Medulla oblongata (tissue), 1 donor: ENCODE data around the gene WTAP.
"Not testable (repeated sequence)": the region's sequence is repeated elsewhere in the genome, so short reads cannot be mapped to it uniquely, and the experiment has no call there.

ENCODE experiments used
- DNase-seq: peaks from one replicate; pipeline ENCODE4 v3.0.0-alpha.2; 2015; ENCODE audit errors: extremely low spot score

Gene WTAP

GRCh38 chr6:159726918-159727716 is at the start of gene WTAP:
Gene WTAP (plus strand): TSS chr6:159727506. CDS start chr6:159736266, 8,760 bp downstream.
- peak; percentile 92 for DNase-seq

- no peak for DNase-seq
Measured at GRCh38 chr6:159677506-159678165, 49.7 kb upstream of the WTAP start.

GRCh38 chr6:159678574-159678973 is 48.7 kb upstream of the WTAP start:
- no peak for DNase-seq

GRCh38 chr6:159679091-159680077 is 47.9 kb upstream of the WTAP start:
- no peak for DNase-seq

GRCh38 chr6:159680104-159680503 is 47.2 kb upstream of the WTAP start:
- no peak for DNase-seq

- DNase-seq = no peak
Measured at GRCh38 chr6:159681191-159681880, 46.0 kb upstream of the WTAP start.

- no peak for DNase-seq
Measured at GRCh38 chr6:159682295-159682694, 45.0 kb upstream of the WTAP start.

GRCh38 chr6:159682810-159683209 is 44.5 kb upstream of the WTAP start:
- no peak for DNase-seq

GRCh38 chr6:159684013-159684304 is 43.3 kb upstream of the WTAP start:
- no peak for DNase-seq

- DNase-seq = no peak
Measured at GRCh38 chr6:159686040-159686439, 41.3 kb upstream of the WTAP start.

GRCh38 chr6:159686703-159687102 is 40.6 kb upstream of the WTAP start:
- no peak for DNase-seq

GRCh38 chr6:159687341-159687740 is 40.0 kb upstream of the WTAP start:
- DNase-seq = no peak

GRCh38 chr6:159688266-159688905 is 38.9 kb upstream of the WTAP start:
- DNase-seq = no peak

GRCh38 chr6:159689001-159689400 is 38.3 kb upstream of the WTAP start:
- DNase-seq = no peak

GRCh38 chr6:159690135-159690534 is 37.2 kb upstream of the WTAP start:
- not testable (repeated sequence) for DNase-seq

GRCh38 chr6:159691133-159691962 is 36.0 kb upstream of the WTAP start:
- DNase-seq = peak; percentile 91

- DNase-seq = no peak
Measured at GRCh38 chr6:159691963-159692287, 35.4 kb upstream of the WTAP start.

GRCh38 chr6:159692303-159693127 is 34.8 kb upstream of the WTAP start:
- DNase-seq = peak; percentile 33

GRCh38 chr6:159693128-159693893 is 34.0 kb upstream of the WTAP start, which contains the start of gene SOD2:
Gene SOD2 (minus strand): TSS chr6:159693241. CDS start chr6:159693167, 74 bp downstream.
- DNase-seq = peak; percentile 85
